ENCODE measurements around the gene TBC1D22A.

TBC1D22A gene

DNA sequence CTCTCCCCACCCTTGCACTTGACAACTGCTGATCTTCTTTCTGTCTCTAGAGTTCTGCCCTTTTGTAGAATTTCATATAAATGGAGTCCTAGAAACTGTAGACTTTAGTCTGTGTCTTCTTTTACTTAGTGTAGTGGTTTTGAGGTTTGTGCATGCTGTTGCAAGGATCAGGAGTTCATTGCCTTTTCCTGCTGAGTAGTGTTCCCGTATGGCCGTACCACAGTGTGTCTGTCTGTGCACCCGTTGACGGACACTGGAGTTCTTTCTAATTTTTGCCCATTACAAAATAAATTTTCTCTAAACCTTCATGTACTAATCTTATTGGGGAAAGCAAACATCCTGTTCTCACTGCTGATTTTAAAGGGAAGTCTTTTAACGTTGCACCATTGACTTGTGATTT, 138.1 kb downstream of the TBC1D22A start:
- intact Hi-C loops (cut with micrococcal nuclease), result no loop called here
- Mint-ChIP-seq H3K4me3 (no peak overlapping the region), H3K27me3 (no peaks in the 10 kb centered on the region), H3K36me3 (ENCODE audit: low read depth) (peaks cover 95% of the 10 kb centered on the region), H3K27ac (no peak overlapping the region), H3K4me1 (ENCODE audit: low read depth) (peaks cover 14% of the 10 kb centered on the region), H3K9me3 (no peaks in the 10 kb centered on the region)

DNA sequence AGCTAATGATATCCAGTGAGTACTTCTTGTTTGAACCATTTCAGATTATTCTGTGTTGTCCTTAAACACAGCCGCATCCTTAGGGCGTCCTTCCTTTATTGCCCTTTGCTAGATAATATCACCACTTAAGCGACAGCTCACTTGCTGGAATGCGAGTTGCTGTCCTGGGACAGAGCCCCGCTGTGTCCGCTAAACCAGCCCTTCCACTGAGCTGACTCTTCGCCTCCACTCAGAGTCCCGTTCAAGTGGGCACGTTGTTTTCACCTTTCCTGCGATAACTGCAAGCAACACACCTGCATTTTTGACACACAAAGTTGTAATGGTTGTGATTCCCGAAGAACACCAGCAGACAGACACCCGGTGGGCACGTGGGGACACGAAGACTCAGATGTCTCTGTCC, 140.0 kb downstream of the TBC1D22A start:
- intact Hi-C loops (cut with micrococcal nuclease), result no loop called here
- Mint-ChIP-seq H3K27ac (no peak overlapping the region), H3K36me3 (ENCODE audit: low read depth) (peaks cover 95% of the 10 kb centered on the region)

GRCh38 chr22:46902998-46903916, 140.8 kb downstream of the TBC1D22A start:
- Mint-ChIP-seq H3K36me3 (ENCODE audit: low read depth) (peaks cover 98% of the 10 kb centered on the region), H3K4me1 (ENCODE audit: low read depth) (no peaks in the 10 kb centered on the region), H3K27me3 (no peaks in the 10 kb centered on the region), H3K9me3 (no peaks in the 10 kb centered on the region), H3K4me3 (no peak overlapping the region), H3K27ac (no peak overlapping the region)
- intact Hi-C loops (cut with micrococcal nuclease), result no loop called here

More for the DNA sequence above, 140.0 kb downstream of the TBC1D22A start:
- H3K4me3 Mint-ChIP-seq, result no peak overlapping the region
- H3K27me3 Mint-ChIP-seq, result no peaks in the 10 kb centered on the region
- no peaks in the 10 kb centered on the region for H3K9me3 Mint-ChIP-seq
- H3K4me1 Mint-ChIP-seq (ENCODE audit: low read depth), result no peaks in the 10 kb centered on the region

DNA sequence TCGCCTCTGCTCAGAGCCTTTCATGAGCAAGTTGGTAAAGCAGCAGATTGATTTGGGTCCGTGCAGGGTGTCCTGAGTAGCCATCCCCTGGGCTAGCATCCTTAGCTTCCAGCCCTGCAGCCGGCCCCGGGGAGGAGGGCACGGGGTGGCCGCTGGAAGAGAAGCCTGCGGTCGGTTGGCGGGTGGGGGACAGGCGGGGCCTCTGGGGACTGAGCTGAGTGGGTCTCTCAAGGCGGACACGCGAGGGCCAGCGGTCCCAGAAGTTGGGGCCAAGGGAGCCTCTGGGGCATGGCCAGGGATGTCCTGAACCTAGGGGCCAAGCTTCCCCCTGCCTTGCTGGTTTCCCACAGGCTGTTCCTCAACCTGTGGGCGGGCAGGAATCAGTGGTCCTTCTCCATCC, 143.0 kb downstream of the TBC1D22A start:
- H3K27ac Mint-ChIP-seq, result no peak overlapping the region
- no peaks in the 10 kb centered on the region for H3K4me1 Mint-ChIP-seq (ENCODE audit: low read depth)
- H3K4me3 Mint-ChIP-seq, result no peak overlapping the region
- intact Hi-C loops (cut with micrococcal nuclease), result no loop called here
- H3K9me3 Mint-ChIP-seq, result no peaks in the 10 kb centered on the region
- peaks cover 99% of the 10 kb centered on the region for H3K36me3 Mint-ChIP-seq (ENCODE audit: low read depth)
- no peaks in the 10 kb centered on the region for H3K27me3 Mint-ChIP-seq

GRCh38 chr22:46905834-46906233, 143.4 kb downstream of the TBC1D22A start:
- no peak overlapping the region for H3K4me3 Mint-ChIP-seq
- H3K27me3 Mint-ChIP-seq, result no peaks in the 10 kb centered on the region
- no peak overlapping the region for H3K27ac Mint-ChIP-seq
- H3K36me3 Mint-ChIP-seq (ENCODE audit: low read depth), result peaks cover 99% of the 10 kb centered on the region
- H3K4me1 Mint-ChIP-seq (ENCODE audit: low read depth), result no peaks in the 10 kb centered on the region
- H3K9me3 Mint-ChIP-seq, result no peaks in the 10 kb centered on the region
- intact Hi-C loops (cut with micrococcal nuclease), result no loop called here

DNA sequence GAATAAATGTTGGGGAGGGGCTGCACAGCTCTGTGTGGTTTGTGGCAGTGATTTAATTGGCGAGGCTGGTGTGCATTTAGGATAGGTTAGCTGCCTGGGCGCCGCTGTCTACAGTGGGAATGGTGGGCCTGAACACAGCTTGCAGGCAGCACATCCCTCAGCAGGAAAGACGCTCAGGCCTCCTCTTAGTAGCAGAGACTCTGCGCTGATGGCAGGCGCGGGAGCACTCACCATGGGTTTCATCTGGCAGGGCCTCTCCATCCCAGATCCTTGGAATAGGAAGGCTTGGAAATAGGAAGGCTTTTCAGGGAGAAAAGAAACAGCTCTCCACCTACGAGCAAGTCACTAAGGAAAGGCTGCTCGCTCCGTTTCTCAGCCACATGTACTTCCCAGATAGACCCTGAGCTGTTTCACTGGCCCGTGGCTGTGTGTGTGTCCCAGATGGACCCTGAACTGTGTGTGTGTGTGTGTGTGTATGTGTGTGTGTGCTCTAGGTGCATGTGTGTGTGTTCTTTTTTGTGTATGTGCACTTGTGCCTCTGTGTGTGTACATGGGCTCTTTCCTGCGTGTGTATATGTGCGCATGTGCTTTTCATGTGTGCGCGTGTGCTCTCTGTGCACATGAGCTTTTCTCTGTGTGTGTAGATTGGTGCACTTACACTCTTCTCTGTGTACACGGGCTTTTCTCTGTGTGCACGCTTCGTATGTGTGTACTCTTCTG, 144.0 kb downstream of the TBC1D22A start:
- H3K36me3 Mint-ChIP-seq (ENCODE audit: low read depth), result peaks cover 98% of the 10 kb centered on the region
- intact Hi-C loops (cut with micrococcal nuclease), result no loop called here

DNA sequence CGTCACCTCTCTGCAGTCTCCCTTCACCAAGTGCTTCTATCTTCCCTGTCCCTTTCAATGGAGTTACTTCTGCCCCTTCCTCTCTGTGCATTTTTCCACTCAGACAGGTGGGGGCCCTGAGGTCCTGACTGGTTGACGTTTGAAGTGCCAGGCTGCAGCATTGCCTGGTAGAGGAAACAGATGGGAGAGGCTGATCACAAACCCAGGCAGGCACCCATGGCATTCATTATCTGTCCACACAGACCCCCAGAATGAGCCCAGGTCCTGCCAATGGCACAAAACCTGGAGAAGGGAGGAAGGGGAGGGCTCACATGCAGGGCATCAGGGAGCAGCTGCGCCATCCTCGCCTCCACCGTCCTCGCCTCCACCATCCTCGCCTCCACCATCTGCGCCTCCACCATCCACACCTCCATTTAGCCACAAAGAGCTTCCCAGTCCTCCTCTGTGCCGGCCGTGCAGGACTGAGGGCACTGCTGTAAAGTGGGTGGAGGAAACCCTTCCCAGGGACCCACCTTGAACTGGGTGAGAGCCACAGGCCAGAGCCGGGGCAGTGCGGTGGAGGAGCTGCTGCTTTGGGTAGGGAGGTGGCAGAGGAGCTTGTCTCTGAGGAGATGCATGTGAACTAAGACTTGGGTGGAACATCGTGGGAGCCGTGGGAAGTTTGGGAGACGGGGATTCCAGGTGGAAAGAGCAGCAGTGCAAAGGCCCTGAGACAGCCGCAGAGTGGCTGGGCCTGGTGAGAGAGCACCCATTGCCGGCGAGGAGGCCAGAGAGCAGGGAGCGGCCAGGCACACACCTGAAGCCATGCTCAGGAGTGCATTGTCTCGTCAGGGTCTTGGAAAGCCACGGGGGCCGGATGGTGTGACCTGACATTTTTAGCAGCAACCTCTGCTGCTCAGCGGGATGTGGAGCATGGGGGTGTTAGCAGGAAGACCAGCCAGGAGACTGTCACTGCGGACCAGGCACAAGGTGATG, 145.1 kb downstream of the TBC1D22A start:
- Mint-ChIP-seq H3K36me3 (ENCODE audit: low read depth) (peaks cover 90% of the 10 kb centered on the region), H3K27me3 (no peaks in the 10 kb centered on the region), H3K27ac (no peak overlapping the region), H3K9me3 (no peaks in the 10 kb centered on the region), H3K4me1 (ENCODE audit: low read depth) (no peaks in the 10 kb centered on the region), H3K4me3 (no peak overlapping the region)
- intact Hi-C loops (cut with micrococcal nuclease), result no loop called here

More for the DNA sequence above, 144.0 kb downstream of the TBC1D22A start:
- Mint-ChIP-seq H3K27me3 (no peaks in the 10 kb centered on the region), H3K9me3 (no peaks in the 10 kb centered on the region), H3K27ac (no peak overlapping the region), H3K4me3 (no peak overlapping the region), H3K4me1 (ENCODE audit: low read depth) (no peaks in the 10 kb centered on the region)

DNA sequence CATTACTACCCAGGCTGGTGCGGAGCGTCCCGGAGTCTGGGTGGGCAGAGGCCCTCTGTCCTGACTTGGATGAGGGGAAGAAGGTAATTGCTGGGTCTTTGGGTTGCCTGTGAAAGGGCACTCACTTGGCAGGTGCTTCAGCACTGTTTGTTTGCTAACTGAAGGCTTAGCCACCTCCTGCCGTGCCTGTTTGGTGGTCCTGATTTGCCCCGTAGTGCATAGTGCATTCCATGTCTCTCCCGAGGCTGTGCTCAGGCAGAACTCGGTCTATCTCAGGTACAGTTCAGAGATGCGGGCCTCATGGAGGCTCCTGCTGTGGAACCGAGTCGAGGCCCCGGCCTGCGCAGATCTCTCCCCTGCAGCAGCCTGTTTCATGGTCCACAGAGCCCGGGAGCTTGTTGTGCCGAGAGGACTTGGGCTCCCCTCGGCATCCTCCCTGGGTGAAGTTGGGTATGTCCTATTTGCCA, 146.2 kb downstream of the TBC1D22A start:
- Mint-ChIP-seq H3K36me3 (ENCODE audit: low read depth) (peaks cover 90% of the 10 kb centered on the region), H3K27me3 (no peaks in the 10 kb centered on the region), H3K27ac (no peak overlapping the region), H3K4me1 (ENCODE audit: low read depth) (no peaks in the 10 kb centered on the region), H3K9me3 (no peaks in the 10 kb centered on the region), H3K4me3 (no peak overlapping the region)
- intact Hi-C loops (cut with micrococcal nuclease), result no loop called here

DNA sequence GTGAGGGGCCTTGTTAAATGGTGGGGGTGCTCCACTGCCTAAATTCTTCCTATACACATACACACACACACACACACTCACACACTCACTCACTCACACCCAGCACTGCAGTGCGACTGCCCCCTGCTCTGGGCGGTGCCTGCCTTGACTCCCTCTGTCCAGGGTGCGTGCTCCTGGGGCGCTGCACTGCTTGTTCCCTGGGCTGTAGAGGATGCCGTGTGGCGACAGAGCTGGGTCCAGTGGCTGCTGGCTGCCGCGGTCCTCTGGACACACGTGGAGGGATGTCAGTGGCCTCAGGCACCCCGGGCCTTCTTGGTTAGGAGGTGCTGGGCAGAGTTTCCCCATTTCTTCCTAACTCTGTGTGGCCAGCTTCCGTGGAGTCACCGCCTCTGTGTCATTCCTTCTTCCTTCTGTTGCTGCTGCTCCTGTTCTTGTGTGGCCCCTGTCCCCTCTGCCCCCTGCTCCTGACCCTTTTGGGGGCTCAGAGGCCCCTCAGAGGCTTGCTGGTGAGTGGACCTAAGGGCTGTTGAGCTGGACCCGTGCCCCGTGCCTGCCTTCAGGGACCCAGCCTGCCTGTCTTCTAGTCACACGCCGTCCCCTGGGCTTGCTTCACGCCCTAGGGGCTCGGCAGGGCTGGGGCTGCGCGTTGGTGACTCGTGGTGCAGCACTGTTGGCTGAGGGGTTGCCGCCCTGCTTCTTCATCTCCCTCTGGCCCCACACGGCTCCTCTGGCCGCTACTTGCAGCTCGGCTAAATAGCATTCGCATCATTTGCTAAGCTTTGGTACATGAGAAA, 147.0 kb downstream of the TBC1D22A start:
- no peak overlapping the region for H3K4me3 Mint-ChIP-seq
- no peaks in the 10 kb centered on the region for H3K4me1 Mint-ChIP-seq (ENCODE audit: low read depth)
- intact Hi-C loops (cut with micrococcal nuclease), result no loop called here
- H3K9me3 Mint-ChIP-seq, result no peaks in the 10 kb centered on the region
- H3K27me3 Mint-ChIP-seq, result no peaks in the 10 kb centered on the region
- peaks cover 91% of the 10 kb centered on the region for H3K36me3 Mint-ChIP-seq (ENCODE audit: low read depth)
- no peak overlapping the region for H3K27ac Mint-ChIP-seq

DNA sequence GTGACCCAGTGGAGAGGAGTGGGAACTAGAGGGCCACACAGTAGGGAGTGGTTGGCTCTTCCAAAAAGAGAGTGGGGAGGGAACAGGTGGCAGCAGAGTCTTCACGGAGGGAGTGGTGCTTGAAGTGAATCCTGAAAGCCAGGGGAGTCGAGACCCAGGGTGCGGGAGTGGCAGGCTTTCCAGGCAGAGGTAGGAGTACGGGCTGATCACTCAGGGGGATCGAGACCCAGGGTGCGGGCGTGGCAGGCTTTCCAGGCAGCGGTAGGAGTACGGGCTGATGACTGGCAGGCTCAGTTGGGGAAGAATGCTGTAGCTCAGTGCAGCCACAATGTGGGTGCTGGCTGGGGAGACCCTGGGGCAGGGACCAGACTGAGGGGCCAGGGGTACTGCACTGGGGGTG, 148.2 kb downstream of the TBC1D22A start:
- H3K4me1 Mint-ChIP-seq (ENCODE audit: low read depth), result no peaks in the 10 kb centered on the region
- no peaks in the 10 kb centered on the region for H3K9me3 Mint-ChIP-seq
- no peaks in the 10 kb centered on the region for H3K27me3 Mint-ChIP-seq
- peaks cover 91% of the 10 kb centered on the region for H3K36me3 Mint-ChIP-seq (ENCODE audit: low read depth)
- H3K27ac Mint-ChIP-seq, result no peak overlapping the region
- intact Hi-C loops (cut with micrococcal nuclease), result no loop called here
- no peak overlapping the region for H3K4me3 Mint-ChIP-seq

- H3K27me3 Mint-ChIP-seq, result no peaks in the 10 kb centered on the region
- no peaks in the 10 kb centered on the region for H3K4me1 Mint-ChIP-seq (ENCODE audit: low read depth)
- H3K9me3 Mint-ChIP-seq, result no peaks in the 10 kb centered on the region
- intact Hi-C loops (cut with micrococcal nuclease), result no loop called here
- no peak overlapping the region for H3K27ac Mint-ChIP-seq
- H3K4me3 Mint-ChIP-seq, result no peak overlapping the region
- H3K36me3 Mint-ChIP-seq (ENCODE audit: low read depth), result peaks cover 91% of the 10 kb centered on the region
Observed at GRCh38 chr22:46911346-46911745, 148.9 kb downstream of the TBC1D22A start.

DNA sequence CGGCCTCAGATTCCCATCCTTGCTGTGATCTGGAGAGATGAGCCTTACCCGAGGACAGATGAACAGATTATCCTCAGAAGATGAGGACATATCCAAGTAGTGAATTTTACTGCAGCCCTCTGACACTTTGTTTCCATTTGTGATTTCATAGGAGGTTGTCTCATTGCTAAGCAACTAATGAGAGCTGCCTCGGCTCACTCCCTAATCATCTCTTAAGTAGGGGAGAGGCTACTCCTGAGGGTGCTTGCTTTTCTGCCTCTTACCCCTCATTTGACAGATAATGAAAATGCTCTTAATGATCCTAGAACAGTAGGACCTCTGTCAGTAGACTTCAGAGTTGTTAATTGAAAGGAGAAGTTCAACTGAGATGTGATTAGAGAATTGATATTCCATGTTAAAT, 150.9 kb downstream of the TBC1D22A start:
- H3K9me3 Mint-ChIP-seq, result no peaks in the 10 kb centered on the region
- H3K27ac Mint-ChIP-seq, result no peak overlapping the region
- H3K27me3 Mint-ChIP-seq, result no peaks in the 10 kb centered on the region
- intact Hi-C loops (cut with micrococcal nuclease), result no loop called here
- H3K4me3 Mint-ChIP-seq, result no peak overlapping the region
- H3K4me1 Mint-ChIP-seq (ENCODE audit: low read depth), result peaks cover 7% of the 10 kb centered on the region
- H3K36me3 Mint-ChIP-seq (ENCODE audit: low read depth), result peaks cover 91% of the 10 kb centered on the region

DNA sequence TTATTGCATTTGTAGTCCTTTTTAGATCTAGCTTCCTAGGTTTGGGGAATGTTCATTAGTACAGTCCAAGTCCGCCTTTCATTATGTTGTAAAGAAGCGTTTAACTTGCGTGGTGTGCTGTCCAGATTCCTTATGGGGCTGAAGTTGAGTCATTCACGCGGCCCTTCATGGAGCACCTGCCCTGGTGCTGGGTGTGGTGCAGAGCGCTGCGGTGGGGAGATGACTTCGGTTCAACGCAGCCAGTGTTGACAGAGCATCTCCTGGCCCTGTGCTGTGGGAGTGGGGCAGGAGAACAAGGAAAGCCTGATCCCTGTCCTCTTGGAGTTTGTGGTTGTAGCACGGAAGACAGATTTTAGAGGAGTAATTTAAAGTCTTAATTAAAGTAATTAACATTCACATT, 152.0 kb downstream of the TBC1D22A start:
- Mint-ChIP-seq H3K4me1 (ENCODE audit: low read depth) (peaks cover 7% of the 10 kb centered on the region), H3K36me3 (ENCODE audit: low read depth) (peaks cover 91% of the 10 kb centered on the region), H3K9me3 (no peaks in the 10 kb centered on the region), H3K27me3 (no peaks in the 10 kb centered on the region), H3K4me3 (no peak overlapping the region), H3K27ac (no peak overlapping the region)
- intact Hi-C loops (cut with micrococcal nuclease), result no loop called here
